HG02943 (cell line): Measurements from ENCODE around the gene CD177.
"Not testable (repeated sequence)": the region's sequence is repeated elsewhere in the genome, so short reads cannot be mapped to it uniquely, and the experiment has no call there.

Experiments used
- ATAC-seq: cut with Tn5 transposase; IDR thresholded peaks from one replicate; pipeline ENCODE4 v1.9.1; 2021; ENCODE audit warnings: mild to moderate bottlenecking, low read depth, moderate library complexity; ENCODE audit not compliant: unreplicated experiment

The CD177 gene

DNA sequence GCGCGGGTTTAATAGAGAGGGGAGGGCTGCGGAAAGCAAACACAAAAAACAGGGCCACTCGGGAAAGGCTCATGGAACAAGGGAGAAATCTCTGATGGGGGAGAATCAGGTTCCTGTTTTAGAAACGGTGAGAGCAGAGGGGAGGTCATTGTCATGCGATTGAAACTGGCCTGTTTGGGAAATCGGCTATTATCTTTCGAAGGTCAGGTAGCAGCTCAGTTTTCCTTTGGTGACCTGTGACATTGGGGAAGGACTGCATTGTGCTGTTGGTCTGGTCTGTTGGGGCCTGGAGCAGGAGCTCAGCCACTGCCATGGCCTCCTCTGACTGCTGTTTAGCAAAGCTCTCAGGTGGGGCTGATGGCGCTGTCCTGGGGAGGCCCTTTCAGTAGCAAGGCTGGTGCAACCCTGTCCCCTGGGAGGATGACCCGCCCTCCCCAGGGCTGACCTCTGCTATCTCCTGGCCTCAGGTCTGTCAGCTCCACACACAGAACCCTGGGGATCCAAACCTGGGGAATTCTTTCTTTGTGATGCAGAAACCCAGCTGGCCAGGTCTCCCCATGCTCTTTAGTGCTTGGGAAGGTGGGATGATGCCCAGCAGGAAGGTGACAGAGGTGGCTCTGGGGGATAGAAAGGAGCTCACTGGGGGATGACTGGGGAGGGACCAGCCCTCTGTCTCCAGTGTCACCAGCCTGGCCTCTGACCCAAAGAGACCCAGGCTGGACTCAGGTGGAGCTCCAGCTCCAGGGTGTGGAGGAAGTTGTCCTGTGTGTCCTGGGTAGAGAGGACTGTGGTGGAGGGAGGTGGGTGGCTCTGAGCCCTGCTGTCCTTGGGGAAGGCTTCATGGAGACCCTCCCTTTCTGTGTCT, 21.2 kb upstream of the CD177 start:
- no peak for ATAC-seq

DNA sequence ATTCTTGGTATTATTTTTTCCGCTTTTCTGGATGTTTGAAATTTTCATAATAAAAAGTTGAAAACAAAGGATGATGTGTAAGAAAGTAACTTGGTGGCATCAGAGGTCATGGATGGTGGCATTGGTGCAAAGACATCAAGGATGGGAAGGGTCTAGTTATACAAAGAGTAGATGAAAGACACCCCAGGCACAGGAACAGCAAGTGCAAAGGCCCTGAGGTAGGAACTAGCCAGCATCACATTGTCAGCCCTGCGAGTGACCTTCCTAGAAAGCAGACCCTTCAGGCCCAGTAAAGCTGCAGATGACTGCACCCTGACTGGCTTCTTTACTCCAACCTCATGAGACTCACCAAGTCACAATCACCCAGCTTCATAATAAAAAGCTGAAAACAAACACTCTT, 17.0 kb upstream of the CD177 start:
- not testable (repeated sequence) for ATAC-seq

DNA sequence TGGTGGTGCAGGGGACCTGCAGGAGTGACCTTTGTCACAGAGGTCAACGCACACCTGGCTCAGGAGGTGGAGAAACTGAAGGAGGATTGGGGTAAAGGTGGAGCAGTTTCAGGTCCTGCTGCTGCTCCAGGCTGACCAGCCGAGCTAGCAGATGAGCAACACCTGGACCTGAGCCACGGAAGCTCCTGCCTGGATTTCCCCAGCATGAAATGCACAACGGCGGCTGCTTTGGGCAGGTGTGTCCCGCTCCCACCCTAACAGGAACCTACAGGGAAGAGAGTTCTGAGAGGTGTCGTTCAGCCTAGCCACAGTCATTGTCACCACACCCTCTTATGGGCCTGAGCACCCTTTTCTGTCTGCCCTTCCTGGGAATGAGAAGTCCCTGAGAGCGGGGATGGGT, 15.7 kb upstream of the CD177 start:
- ATAC-seq = no peak

DNA sequence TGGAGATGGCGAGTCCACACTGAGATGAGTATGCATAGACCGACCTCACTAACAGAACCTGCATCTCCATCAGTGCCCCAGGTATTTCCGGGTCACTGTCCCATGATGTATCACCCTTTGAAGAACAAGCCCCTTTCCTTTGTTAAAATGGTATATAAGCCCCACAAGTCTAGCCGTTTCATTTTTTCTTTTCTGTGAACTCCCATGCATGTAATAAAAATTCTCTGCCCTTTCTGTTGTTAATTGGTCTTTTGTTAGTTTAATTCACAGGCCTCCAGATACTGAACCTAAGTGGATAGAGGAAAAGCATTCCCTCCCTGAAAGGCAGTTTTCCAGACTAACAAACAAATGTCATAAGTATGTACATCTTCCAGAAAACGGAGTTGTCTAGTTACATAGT, 15.0 kb upstream of the CD177 start:
- no peak for ATAC-seq

DNA sequence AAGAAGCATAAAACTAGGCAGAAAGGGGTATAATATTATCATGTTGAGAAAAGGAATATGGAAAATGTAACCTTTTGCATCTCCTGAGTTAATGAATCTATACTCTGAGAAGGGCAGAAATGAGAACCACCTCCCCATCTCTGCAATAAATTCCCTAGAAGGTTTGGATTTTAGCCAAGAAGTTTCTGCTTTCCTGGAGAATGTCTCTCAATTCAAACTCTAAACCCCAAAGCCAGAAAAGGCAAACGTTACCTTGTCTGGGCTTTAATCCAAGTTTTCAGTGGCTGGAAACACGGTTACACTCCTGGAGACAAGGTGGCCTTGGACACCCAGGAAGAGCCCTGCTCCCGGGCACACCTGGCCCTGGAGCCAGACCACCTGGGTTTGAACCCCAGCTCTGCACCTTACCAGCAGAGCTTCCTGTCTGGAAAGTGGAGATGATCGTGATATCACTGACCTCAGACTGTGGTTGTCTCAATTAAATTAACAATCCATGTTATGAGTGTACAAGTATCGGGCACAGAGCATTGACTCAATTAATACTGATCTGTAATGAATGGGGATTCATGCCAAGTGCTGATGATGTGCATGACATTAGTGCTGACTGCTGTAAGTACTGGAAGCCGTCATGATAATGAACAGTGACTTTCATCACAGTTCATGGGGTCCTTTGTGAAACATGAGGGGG, 14.1 kb upstream of the CD177 start:
- not testable (repeated sequence) for ATAC-seq

DNA sequence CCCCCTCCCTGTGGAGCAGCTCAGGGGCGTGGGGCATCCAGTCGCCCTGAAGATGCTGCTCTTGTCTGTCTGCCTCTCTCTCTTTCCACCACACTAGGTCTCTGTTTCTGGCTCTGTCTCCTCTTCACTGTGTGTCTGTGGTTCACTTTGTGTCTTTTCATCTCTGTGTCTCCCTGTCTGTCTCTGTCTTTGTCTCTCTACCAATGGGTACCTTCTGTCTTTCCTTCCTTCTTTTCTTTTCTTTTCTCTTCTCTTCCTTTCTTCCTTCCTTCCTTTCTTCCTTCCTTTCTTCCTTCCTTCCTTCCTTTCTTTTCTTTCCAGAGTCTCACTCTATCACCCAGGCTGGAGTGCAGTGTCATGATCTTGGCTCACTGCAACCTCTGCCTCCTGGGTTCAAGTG, 13.4 kb upstream of the CD177 start:
- ATAC-seq = not testable (repeated sequence)

DNA sequence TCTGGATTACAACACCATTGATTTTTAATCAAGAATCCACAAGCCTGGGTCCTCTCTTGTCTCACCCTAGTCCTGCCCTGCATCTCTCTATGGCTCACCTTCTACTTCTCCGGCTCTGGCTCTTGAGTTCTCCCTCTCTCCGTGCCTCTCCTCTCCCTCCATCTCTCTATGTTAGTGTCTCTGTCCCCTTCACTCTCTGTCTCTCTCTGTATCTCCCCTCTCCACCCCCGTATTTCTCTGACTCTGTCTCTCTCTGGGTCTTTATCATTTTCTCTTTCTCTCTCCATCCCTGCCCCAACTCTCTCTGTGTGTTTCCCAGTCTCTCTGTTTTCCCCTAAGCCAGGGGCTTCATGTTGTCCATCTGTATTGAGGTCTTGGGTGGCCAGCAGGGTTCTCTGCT, 12.4 kb upstream of the CD177 start:
- not testable (repeated sequence) for ATAC-seq

DNA sequence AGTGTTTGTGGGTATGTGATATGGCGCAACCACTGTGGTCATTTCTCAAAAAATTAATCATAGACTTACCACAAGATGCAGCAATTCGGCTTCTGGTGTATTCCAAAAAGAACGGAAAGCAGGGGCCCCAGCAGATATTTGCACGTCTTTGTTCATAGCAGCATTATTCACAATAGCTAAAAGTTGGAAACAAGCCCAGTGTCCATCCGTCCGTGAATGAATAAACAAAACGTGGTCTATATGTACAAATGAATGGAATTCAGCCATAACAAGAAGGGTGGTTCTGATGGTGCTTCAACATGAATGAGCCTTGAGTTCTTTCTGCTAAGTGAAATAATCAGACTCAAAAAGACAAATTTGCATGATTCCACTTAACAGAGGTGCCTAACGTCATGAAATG, 11.4 kb upstream of the CD177 start:
- ATAC-seq = not testable (repeated sequence)

DNA sequence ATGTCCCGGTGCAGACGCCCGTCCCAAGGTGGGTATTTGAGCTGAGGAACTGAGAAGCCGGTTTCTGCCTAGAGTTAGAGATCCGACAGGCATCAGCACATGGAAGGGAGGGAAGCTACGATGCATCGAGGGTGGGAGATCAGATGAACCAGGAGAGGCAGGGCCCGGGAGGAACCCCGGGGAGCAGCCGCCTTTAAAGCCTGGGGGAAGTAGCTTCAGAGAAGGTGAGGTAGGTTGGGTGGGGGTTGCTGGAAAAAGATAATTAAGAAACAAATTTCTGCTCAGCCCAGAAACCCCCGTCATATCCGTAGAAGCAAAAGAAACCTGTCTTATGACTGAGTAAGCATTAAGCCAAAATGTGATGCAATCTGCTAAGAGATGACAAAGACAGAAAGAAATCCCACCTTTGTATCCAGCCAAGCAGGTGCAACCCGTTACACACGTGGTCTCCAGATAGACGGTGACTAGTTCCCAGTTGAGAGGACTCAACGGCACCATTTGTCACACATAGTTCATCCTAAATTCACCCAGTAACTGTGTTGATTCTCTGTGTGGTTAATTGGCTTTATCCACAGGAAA, 9.1 kb upstream of the CD177 start:
- ATAC-seq = not testable (repeated sequence)

DNA sequence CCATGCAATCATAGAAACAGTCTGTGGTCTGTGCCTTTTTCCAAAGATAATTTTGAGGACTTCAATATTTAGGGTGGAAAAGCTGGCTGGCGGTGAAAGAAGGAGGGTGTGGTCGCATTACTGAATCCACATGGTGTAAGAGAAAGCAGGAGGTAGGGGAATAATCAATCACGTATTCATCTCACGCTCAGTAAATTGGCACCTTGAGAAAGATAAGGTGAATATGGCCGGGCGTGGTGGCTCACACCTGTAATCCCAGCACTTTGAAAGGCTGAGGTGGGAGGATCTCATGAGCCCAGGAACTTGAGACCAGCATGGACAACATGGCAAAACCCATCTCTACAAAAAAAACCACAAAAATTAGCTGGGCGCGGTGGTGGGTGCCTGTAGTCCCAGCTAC, 3.7 kb upstream of the CD177 start:
- not testable (repeated sequence) for ATAC-seq

DNA sequence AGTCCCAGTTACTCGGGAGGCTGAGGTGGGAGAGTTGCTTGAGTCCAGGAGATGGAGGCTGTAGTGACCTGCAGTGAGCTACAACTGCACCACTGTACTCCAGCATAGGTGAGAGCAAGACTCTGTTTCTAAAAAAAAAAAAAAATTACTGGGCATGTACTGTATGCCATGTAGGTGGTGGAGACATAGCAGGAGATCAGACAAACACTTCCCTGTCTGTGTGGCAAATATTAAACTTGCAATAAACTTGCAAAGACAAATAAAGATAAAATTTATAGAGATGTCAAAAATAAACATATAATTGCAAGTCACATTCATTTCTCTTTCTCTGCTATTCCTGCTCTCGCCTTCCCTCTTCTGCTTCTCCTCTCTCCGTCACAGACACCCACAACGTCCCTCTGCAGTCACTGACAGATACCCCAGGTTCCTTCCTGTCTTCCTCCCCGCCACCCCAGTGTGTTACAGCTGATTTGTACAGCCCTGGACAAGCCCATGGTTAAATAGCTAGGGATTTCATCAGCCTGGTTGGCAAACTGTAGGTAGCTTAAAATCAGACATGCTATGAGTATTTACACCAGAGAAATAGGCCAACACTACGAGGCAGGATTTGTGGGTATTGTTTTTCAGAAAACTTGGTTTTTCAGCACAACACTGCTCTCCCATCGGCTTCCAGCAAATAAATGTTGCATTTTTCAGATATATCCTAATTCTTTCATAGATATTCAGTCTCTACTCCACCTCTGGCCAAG, 1.3 kb upstream of the CD177 start:
- no peak for ATAC-seq

DNA sequence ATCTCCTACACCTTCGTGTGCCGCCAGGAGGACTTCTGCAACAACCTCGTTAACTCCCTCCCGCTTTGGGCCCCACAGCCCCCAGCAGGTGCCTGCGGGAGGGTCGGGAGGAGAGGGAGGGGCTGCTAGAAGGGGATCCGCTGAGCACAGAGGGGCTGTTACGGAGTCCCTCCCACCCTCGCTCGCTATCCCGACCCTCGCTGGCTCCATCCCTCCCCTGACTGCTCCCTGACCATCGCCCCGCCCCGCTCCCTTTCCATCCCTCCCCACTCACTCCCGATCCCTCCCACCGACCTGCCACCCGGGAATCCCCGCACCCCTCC, 780 bp downstream of the CD177 start:
- no peak for ATAC-seq

DNA sequence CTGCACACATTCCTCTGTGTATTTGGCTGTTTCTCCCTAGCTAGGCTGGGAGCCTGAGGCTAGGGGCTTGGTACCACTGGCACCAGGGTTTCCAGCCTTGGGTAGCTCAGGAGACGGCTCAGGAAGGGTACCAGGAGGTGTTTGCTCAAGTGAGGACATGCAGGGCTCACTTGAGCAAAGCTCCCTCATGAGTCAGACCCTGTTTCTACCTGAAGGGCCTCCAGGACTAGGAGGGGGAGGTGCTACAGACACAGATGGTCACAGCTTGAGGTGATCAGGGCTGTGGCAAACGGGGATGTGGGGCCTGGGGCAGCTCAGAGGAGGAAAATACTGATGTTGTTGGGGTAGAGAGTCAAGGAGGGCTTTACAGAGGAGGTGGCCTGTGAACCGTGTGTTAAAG, 3.3 kb downstream of the CD177 start:
- ATAC-seq = not testable (repeated sequence)

DNA sequence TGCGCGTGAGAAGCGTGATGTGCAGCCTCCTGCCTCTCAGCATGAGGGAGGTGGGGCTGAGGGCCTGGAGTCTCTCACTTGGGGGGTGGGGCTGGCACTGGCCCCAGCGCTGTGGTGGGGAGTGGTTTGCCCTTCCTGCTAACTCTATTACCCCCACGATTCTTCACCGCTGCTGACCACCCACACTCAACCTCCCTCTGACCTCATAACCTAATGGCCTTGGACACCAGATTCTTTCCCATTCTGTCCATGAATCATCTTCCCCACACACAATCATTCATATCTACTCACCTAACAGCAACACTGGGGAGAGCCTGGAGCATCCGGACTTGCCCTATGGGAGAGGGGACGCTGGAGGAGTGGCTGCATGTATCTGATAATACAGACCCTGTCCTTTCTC, 8.7 kb downstream of the CD177 start:
- no peak for ATAC-seq

DNA sequence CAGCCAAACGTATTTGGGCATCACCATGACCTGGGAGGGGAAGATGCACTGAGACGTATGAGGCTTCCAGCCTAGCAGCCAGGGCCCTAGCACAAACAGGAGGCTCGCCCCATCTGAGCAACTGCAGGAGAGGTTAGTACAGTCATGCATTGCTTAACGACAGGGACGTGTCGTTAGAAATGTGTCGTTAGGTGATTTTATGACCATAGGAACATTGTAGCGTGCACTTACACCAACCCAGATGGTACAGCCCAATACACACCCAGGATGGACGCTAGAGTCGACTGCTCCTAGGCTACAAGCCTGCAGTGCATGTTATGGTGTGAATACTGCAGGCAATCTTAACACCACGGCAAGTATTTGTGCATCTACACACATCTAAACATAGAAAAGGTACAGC, 9.3 kb downstream of the CD177 start:
- no peak for ATAC-seq

DNA sequence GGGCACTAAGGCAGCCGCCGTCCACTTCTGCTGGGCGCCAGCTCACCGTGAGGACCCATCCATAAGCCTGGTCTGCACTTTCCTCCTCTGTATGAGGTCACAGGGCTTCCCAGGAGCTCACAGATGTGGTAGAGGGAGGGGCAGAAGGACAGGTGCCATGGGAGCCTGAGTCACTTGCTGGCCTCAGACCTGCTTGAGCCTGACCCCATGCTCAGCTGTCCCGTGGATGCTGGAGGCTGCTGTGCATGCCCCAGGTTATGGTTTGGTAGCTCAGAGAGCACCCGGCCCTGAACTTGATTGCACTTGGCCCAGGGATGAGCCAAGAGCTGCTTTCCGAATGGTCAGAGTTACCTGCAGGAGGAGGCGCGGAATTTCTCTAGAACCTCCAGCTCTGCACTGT, 12.2 kb downstream of the CD177 start:
- ATAC-seq = not testable (repeated sequence)

DNA sequence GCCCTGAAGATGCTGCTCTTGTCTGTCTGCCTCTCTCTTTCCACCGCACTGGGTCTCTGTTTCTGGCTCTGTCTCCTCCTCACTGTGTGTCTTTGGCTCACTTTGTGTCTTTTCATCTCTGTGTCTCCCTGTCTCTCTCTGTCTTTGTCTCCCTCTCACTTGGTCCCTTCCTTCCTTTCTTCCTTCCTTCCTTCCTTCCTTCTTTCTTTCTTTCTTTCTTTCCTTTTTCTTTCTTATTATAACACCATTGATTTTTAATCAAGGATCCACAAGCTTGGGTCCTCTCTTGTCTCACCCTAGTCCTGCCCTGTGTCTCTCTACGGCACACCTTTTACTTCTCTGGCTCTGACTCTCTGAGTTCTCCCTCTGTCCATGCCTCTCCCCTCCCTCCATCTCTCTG, 14.3 kb downstream of the CD177 start:
- no peak for ATAC-seq

DNA sequence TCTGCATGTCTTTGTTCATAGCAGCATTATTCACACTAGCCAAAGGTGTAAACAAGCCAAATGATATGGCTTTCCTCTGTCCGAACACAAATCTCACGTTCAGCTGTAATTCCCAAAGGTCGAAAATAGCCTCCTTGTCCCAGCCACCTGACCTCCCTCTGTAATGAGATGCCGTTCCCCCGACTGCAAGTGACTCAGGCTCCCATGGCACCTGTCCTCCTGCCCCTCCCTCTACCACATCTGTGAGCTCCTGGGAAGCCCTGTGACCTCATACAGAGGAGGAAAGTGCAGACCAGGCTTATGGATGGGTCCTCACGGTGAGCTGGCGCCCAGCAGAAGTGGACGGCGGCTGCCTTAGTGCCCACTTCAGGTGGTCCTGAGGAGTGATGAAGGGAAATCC, 15.4 kb downstream of the CD177 start:
- not testable (repeated sequence) for ATAC-seq

DNA sequence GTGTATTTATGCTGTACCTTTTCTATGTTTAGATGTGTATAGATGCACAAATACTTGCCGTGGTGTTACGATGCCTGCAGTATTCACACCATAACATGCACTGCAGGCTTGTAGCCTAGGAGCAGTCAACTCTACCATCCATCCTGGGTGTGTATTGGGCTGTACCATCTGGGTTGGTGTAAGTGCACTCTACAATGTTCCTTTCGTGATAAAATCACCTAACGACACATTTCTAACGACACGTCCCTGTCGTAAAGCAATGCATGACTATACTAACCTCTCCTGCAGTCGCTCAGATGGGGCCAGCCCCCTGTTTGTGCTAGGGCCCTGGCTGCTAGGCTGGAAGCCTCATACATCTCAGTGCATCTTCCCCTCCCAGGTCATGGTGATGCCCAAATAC, 18.4 kb downstream of the CD177 start:
- no peak for ATAC-seq

DNA sequence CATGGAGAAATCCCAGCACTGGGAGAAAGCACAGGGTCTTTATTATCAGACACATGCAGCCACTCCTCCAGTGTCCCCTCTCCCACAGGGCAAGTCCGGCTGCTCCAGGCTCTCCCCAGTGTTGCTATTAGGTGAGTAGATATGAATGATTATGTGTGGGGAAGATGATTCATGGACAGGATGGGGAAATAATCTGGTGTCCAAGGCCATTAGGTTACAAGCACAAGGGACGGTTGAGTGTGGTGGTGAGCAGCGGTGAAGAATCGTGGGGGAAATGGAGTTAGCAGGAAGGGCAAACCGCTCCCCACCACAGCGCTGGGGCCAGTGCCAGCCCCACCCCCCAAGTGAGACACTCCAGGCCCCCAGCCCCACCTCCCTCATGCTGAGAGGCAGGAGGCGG, 19.0 kb downstream of the CD177 start:
- no peak for ATAC-seq

DNA sequence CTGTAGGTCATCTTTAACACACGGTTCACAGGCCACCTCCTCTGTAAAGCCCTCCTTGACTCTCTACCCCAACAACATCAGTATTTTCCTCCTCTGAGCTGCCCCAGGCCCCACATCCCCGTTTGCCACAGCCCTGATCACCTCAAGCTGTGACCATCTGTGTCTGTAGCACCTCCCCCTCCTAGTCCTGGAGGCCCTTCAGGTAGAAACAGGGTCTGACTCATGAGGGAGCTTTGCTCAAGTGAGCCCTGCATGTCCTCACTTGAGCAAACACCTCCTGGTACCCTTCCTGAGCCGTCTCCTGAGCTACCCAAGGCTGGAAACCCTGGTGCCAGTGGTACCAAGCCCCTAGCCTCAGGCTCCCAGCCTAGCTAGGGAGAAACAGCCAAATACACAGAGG, 24.1 kb downstream of the CD177 start:
- ATAC-seq = not testable (repeated sequence)
